Right atrium auricular region (tissue), 2 donors: ENCODE data around the gene CIDEB. TPM values are rescaled to one million over a fixed set of nuclear protein-coding genes. Genes with fewer than 3 reads are reported as not detected.
A peak's percentile ranks its signal among the peaks of the same experiment; 100 is the strongest.

ENCODE experiments used
- DNase-seq: peaks from one replicate; pipeline ENCODE4 v3.0.0-alpha.2; 2019; ENCODE audit warnings: low spot score
- H3K27ac ChIP-seq, 2 donors: fragments of 200-600 bp; sonication (generic); 1 replicate in 1 of 2; 2 replicates in 1 of 2; pipeline ENCODE4 v1.5.1; 2016 to 2019
- H3K27me3 ChIP-seq, 2 donors: fragments of 200-600 bp; sonication (generic); one replicate each; pipeline versions ENCODE4 v1.5.1 to v1.6.0; 2017 to 2019
- H3K36me3 ChIP-seq: fragments of 200-600 bp; sonication (generic); one replicate; pipeline ENCODE4 v1.5.1; 2016
- H3K4me1 ChIP-seq, 2 donors: fragments of 200-600 bp; sonication (generic); one replicate each; pipeline versions ENCODE4 v1.5.1 to v1.6.0; 2017 to 2019
- H3K4me3 ChIP-seq, 2 donors: fragments of 200-600 bp; sonication (generic); 1 replicate in 1 of 2; 2 replicates in 1 of 2; pipeline ENCODE4 v1.5.1; 2017 to 2019; ENCODE audit warnings: mild to moderate bottlenecking in 1 of 2, moderate library complexity in 1 of 2
- H3K9me3 ChIP-seq, 2 donors: fragments of 200-600 bp; sonication (generic); one replicate each; pipeline ENCODE4 v1.5.1; 2019
- CTCF ChIP-seq, 2 donors: fragments of 200-600 bp; sonication (generic); IDR thresholded peaks; one replicate each; pipeline ENCODE4 v1.5.1; 2019; ENCODE audit warnings: antibody characterized with exemption in 2 of 2
- total RNA-seq, 2 donors: library from RNA; depleted of rRNA; stranded (reverse); fragments of >200 nt; gene quantifications; one replicate each; pipeline ENCODE4 v1.1.0, GENCODE V29; 2016

The CIDEB gene
- total RNA-seq, 2 donors from 2014 or later = 2.0 to 6.6 TPM

DNA sequence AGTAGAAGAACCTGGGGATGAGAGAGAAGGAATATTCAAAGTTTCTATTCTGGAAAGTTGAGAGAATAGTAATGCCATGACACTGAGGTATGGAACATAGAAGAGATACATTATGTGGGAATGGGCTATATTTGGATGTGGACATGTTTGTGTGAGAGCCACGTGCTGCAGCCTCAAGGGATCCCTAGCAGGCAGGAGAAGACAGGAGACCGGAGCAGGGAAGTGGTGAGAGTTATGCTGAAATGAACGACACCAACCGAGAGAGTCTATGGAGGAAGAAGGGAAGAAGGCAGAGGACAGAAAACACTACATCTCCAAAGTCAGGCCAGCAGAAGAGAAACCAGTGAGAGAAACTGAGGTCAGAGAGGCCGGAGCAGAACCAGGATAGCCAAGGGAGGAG is 42.0 kb upstream of the CIDEB start:
- DNase-seq = no peak
- H3K4me1 ChIP-seq = no peaks in the 10 kb centered on the region
- no peaks in the 10 kb centered on the region for H3K9me3 ChIP-seq
- no peak for TF ChIP-seq CTCF (IDR thresholded peaks at IDR 0.05)
- H3K4me3 ChIP-seq = no peak overlapping the region
- no peaks in the 10 kb centered on the region for H3K36me3 ChIP-seq
- no peaks in the 10 kb centered on the region for H3K27me3 ChIP-seq
- H3K27ac ChIP-seq = no peak overlapping the region

DNA sequence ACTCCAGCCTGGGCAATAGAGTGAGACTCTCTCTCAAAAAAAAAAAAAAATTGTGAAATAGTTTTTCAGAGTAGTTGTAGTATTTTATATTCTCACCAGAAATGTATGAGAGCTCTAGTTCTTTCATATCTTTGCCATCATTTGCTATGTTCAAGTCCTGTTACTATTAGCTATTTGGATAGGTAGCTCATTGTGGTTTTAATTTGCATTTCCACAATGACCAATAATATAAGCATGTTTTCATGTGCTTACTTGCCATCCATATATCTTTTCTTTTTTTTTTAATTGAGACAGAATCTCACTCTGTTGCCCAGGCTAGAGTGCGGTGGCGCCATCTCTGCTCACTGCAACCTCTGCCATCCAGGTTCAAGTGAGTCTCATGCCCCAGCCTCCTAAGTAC is 40.4 kb upstream of the CIDEB start:
- no peaks in the 10 kb centered on the region for H3K36me3 ChIP-seq
- TF ChIP-seq CTCF (IDR thresholded peaks at IDR 0.05) = no peak
- no peaks in the 10 kb centered on the region for H3K27me3 ChIP-seq
- no peak for DNase-seq
- H3K4me3 ChIP-seq = no peak overlapping the region
- no peaks in the 10 kb centered on the region for H3K9me3 ChIP-seq
- no peak overlapping the region for H3K27ac ChIP-seq
- H3K4me1 ChIP-seq = no peaks in the 10 kb centered on the region

GRCh38 chr14:24347134-24347533 is 39.4 kb upstream of the CIDEB start:
- Histone ChIP-seq H3K27ac (peak overlapping the region in 1 of 2 donors; percentile 0), H3K27me3 (no peaks in the 10 kb centered on the region), H3K9me3 (no peaks in the 10 kb centered on the region), H3K36me3 (no peaks in the 10 kb centered on the region), H3K4me3 (no peak overlapping the region), H3K4me1 (no peaks in the 10 kb centered on the region)
- no peak for TF ChIP-seq CTCF (IDR thresholded peaks at IDR 0.05)
- no peak for DNase-seq

- H3K4me3 ChIP-seq = no peak overlapping the region
- DNase-seq = no peak
- H3K36me3 ChIP-seq = no peaks in the 10 kb centered on the region
- no peaks in the 10 kb centered on the region for H3K27me3 ChIP-seq
- no peak overlapping the region for H3K27ac ChIP-seq
- TF ChIP-seq CTCF (IDR thresholded peaks at IDR 0.05) = no peak
- H3K4me1 ChIP-seq = peaks cover 0 to 12% of the 10 kb centered on the region in 2 donors
- no peaks in the 10 kb centered on the region for H3K9me3 ChIP-seq
These were observed 36.3 kb upstream of the CIDEB start for GRCh38 chr14:24343795-24344660.

- Histone ChIP-seq H3K4me3 (no peak overlapping the region), H3K36me3 (no peaks in the 10 kb centered on the region), H3K9me3 (no peaks in the 10 kb centered on the region), H3K27ac (no peak overlapping the region), H3K27me3 (no peaks in the 10 kb centered on the region), H3K4me1 (peaks cover 0 to 21% of the 10 kb centered on the region in 2 donors)
- no peak for TF ChIP-seq CTCF (IDR thresholded peaks at IDR 0.05)
- DNase-seq = no peak
These were observed 35.1 kb upstream of the CIDEB start for GRCh38 chr14:24342889-24343288.

DNA sequence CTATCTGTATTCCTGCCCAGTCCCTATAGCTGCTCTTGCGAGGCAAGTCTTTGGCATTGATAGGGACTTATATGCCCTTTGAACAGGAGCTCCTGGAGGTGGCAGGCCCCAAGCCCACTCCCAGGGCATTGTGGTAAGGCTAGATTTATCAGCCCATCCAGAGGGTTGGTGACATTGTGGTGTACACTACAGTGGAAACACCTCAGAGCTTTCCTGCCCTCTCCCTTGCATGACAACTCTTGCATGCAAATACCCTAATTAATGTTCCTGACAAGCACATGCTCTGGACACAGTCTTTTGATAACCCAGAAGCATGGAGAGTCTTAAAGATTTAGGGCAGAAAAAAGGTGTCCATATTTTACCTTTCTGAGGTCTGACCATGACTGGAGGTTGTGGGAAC is 32.8 kb upstream of the CIDEB start:
- Histone ChIP-seq H3K4me3 (no peak overlapping the region), H3K27me3 (no peaks in the 10 kb centered on the region), H3K27ac (no peak overlapping the region), H3K9me3 (no peaks in the 10 kb centered on the region), H3K36me3 (no peaks in the 10 kb centered on the region), H3K4me1 (peaks cover 0 to 25% of the 10 kb centered on the region in 2 donors)
- DNase-seq = no peak
- no peak for TF ChIP-seq CTCF (IDR thresholded peaks at IDR 0.05)
